Globus pallidus (tissue), 1 donor: ENCODE data around the gene ZFR2.

Source experiments
- DNase-seq: peaks from one replicate; pipeline ENCODE4 v3.0.0-alpha.2; 2015; ENCODE audit warnings: low spot score

ZFR2 gene

DNA sequence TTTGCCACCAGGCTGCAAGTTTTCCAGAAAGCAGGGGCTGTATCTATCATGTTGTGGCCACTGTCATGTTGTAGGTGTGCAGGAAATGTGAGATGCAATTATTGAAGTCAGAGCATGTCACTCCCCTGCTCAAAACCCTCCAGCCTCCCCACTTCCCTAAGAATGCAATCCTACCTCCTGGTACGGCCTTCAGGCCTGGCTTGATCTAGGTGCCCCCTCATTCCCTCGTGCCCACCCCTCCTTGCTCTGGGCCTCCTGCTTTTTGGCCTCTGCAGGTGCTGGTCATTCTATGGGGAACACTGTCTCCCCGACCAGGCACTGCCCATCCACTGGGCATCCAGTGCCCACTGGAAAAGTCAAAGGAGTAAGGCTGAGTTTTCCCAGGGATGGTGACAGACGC lies 54.2 kb downstream of the ZFR2 start:
- no peak for DNase-seq

DNA sequence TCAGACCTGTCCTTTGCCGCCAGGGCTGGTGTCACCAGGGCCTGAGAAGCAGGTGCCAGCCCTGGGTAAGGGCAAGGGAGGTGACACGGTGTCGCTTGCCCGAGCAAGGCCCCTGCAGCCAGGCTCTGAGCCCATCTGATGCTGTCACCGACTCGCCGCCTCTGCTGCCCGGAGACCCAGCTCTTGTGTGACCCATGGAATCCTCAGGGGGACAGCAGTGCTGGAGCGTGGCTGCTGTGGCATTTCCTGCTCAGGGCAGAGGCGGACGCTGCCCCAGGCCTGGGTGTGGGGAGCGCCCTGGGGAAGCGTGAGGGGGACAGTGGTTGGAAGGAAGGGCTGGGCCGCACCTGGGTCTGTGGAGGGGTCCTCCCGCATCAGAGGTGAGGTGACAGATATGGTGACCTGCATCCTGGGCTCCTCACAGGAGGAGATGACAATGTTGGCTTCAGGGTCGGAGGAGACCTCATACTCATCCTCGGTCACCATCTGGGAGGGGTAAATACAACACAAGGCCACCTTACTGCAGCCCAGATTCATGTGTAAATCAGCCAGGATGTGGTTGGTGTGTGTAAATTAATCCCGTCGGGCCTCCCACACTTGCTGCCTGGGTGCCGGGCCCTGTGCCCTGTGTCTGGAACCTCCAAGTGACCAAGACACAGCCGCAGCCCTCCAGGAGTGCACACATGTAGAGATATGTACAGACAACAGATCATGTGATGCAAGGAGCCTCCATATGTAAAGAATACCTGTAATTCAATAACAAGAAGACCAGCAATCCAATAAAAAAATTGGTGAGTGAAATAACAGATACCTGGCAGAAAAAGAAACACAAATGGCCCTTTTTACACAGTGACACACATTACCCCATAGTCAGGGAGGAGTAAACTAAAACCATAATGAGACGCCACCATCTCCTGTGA lies 55.1 kb downstream of the ZFR2 start:
- DNase-seq = no peak

DNA sequence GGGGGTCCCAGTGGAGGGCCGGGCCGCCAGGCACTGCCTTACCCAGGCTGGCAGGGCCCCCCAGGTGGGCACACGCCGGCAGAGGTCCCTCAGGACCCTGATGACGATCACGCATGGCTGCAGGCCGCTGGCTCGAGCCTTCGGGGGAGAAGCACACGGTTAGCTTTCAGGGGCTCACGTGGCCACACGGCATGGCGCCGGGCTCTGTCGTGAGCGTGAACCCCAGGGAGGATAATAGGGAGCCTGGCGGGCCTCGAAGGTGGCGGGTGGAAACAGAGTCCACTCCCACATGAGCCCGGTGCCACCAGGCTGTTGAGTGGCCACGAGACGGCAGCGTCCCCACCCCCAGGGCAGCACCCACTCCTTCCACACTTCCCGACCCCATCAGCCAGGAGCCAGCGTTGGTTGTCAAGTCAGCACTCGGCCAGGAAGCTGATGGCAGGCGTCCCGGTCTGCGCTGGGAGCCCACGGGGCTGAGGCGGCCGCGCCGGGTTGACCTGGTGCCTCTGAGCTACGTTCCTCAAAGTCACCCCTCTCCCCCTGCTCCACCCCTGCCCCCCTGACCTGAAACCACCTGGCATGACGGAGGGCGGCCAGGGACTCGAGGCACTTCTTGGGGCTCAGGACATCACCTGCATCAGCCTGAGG lies 58.0 kb downstream of the ZFR2 start:
- DNase-seq = no peak

DNA sequence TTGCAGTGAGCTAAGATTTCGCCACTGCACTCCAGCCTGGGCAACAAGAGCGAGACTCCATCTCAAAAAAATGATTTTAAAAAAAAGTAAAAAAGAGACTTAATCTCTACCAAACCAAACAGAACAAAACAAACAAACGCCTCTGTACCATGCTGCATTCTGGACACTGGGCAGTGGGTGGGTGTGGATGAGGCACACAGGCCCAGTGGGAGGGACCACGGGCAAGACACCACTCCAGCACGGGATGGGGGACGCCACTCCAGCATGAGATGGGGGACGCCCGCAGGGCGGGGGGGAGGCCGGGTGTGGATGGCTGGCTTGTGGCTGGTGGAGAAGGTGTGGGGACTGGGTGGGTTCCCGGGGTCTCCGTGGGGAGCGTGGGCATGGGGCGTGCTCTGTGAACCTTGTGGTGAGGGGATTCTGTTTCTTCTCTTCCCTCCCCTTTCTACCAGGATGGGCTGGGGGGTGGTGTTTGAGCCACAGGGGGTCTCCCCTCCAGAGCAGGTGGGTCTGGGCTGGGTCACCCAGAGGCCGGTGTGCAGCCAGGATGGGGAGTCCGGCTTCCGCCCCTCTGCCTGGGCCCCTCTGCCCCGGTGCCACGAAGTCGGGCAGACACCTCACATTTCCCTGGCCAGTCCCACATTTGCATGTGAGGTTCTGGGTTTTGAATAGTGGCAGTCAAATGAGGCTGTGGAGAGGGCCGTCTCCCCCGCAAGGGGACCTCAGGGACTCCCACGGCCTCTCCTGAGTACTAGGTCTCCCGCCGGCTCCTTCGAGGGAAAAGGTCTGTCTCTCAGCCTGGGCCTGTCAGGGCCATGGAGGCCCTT lies 58.7 kb downstream of the ZFR2 start:
- no peak for DNase-seq

DNA sequence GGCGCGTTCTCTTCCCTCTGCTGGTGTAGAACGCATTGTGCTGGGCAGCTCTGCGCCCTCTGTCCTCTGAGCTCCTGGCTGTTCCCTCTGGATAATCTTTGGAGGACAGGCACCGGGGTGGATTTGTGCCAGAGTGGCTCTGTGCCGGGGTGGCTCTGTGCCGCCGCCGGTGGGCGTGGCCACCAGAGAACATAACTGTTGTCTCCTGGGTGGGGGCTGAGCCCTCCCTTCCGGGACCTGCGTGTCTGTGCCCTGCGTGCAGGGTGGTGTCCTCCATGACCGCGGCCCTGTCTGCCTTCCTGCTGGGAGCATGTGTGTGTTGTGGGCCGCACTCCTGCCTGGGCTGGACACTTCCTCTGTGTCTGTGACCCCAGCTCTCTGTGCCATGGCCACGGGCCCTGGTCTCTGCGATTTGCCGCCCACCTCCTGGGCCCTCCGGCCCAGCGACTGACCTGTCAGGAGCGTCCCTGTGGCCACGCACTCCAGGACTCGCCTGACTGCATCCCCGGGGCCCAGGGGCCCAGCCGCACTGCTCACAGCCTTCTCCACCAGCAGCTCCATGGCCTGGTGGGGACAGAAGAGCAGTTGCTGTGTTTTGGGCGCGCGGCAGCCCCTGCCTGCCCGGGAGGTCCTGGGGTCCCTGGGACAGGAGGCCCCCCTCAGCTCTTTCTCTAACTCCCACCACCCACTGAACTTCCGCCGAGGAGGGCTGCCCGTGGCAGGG lies 60.3 kb downstream of the ZFR2 start:
- no peak for DNase-seq

DNA sequence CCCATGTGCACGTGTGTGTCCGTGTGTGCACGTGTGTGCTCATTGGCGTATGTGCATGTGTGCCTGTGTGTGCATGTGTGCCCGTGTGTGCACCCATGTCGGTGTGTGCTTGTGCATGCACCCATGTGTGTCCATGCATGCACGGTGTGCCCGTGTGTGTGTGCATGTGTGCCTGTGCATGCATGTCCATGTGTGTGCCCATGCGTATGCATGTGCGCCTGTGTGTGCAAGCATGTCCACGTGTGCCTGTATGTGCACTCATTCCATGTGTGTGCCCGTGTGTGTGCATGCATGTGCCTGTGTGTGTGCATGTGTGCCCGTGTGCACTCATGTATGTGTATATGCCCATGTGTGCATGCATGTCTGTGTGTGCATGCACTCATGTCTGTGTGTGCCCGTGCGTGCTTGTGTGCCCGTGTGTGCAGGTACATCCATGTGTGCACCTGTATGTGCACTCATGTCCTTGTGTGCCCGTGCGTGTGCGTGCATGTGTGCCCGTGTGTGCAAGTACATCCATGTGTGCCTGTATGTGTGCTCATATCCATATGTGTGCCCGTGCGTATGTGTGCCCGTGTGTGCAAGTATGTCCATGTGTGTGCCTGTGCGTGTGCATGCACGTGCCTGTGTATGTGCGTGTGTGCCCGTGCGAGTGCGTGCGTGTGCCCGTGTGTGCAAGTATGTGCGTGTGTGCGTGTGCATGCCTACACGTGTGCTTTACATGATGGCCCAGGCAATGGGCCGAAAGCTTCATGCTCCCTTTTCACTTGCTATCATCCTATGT lies 61.1 kb downstream of the ZFR2 start:
- no peak for DNase-seq

DNA sequence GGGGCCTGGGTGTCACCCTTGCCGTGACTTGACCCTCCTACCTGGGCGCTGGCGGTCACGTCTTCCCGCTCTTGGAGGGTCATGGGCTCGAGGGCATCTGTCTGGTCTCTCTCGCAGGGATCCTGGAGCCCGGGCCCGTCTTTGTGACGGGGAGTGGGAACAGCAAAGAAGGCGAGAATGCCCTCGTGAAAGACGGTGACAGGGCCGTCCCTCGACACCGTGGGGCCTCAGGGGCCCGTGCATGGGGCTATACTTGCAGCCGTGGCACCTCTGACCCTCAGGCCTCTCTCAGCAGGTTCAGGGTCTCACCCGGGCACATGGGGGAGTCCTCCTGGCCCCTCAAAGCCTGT lies 61.7 kb downstream of the ZFR2 start:
- no peak for DNase-seq

DNA sequence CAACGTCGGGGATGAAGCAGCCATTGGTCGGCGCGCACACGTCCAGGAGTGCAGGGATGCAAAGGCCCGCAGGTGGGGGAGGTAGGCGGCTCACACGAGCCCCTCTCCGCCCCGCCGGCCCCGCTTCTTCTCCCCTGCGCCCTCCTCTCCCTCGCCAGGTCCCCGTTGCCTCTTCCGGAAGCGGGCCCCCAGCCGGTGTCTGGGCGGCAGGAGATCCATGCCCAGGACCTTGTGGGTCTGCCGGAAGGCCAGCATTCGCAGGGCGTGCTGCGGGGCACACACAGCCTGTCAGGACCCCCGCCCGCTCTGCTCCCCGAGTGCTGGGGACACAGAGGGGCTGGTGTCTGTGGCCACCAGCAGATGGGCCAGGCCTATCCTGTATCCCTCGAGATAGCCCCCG lies 63.0 kb downstream of the ZFR2 start:
- DNase-seq = no peak

DNA sequence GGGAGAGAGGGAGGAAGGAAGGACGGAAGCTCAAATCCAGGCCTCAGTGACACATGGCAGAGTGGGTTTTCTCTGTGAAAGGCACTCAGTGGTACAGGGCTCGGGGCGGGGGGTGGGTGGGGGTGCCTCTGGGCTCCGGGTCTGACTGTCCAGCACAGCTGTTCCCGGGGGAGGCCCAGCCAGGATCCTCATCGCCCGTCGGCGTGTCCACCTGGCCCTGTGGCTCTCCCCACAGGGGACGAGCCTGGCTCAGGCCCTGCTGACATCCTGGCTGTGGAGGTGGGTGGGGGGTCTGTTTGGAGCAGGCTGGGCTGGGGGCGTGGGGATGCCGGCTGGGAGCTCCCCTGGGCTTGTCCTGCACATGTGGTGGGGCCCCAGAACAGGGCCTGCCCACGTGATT lies 64.4 kb downstream of the ZFR2 start:
- no peak for DNase-seq

DNA sequence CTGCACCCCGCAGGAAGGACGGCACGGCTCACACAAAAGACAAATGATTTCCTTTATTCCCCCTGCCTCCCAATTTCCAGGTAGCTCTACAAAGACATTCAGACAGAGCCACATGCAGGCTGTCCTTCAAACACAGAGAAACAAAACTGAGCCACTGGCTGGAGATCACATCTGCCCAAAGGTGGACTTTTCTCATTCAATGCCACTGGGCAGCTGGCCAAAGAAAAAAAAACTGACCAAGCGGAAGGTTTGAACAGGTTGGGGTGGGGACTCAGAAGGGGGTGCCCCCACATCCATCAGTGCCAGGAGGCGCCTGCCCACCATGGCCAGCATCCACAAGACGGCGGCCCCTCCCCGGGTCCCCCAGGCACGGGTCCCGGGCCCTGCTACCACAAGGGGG lies 64.9 kb downstream of the ZFR2 start:
- DNase-seq = no peak

DNA sequence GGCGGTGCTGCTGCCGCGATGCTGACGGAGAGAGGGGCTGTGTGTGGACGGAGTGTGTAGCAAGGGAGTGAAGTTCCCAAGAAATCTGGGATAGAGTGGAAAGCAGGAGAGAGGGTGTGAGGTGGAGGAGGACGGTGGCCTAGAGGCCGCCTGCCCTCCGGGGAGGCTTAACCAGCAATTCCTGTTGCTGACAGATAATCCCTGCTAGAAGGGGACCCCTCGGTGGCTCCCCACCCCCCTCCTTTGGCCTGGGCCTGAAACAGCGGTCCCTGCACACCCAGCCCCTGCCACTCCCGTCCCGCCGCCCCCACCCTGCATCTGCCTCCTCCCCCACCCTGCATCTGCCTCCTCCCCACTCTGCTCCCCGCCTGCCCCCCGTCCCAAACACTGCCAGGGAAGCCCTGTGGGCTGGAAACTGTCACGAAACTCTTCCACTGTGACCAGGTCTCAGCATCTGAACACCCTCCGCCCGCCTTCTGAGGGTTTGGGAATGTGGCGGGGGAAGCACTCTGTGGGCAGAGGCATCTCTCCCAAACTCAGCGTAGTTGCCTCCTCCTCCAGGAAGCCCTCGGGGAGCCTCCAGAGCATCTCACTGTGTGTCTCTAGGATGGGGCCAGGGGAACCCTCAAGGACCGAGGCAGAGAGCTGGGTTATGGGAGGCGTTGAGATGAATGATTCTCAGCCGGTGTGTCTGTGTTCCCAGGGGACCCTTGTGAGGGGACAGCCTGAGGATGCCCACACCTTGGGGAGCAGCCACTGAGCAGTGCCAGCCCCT lies 65.5 kb downstream of the ZFR2 start:
- DNase-seq = no peak

DNA sequence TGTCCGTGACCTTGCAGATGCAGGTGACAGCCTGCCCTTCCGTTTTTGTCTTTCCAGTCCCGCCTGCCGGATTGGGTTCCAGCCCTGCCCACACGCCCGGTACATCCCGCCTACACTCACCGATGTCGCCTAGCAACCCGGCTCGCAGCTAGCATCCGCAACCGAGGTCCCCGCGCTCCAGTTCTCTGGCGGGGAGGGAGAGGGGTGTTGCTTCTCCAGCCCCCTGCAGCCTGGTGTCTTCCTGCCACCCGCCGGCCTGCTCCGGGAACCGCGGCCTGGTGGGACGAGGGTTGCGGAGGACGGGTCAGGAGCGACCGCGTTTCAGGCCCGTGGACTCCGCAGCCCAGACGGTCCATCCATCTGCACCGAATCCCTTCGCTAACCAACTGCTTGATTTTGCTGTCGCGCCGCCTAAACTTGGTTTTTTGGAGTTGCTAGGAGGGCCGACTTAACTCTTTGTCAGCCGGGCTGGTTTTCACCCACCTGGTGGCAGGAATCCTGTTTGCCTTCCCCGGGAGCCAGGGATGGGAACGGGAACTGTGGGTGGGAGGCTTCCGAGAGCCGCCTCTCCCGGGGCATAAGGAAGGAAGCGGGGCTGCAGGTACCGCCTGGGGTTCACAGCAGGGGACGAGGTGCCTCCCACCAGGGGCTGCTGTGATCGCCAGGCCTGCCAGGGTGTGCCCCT lies 67.3 kb downstream of the ZFR2 start:
- no peak for DNase-seq

DNA sequence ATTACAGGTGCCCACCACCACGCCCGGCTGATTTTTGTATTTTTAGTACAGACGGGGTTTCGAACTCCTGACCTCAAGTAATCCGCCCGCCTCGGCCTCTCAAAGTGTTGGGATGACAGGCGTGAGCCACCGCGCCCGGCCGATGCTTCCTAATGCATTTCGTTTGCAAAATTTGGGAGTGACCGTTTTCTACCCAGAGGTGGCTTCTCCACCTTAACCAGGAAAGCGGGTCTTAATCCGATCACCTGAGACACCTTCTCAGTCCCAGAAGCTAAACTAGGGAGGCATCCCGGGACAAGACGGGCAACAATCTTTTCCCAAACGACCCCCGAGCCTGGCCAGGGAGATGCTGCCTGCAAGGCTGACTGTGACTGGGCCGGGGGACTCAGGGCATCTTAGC lies 67.8 kb downstream of the ZFR2 start:
- no peak for DNase-seq

DNA sequence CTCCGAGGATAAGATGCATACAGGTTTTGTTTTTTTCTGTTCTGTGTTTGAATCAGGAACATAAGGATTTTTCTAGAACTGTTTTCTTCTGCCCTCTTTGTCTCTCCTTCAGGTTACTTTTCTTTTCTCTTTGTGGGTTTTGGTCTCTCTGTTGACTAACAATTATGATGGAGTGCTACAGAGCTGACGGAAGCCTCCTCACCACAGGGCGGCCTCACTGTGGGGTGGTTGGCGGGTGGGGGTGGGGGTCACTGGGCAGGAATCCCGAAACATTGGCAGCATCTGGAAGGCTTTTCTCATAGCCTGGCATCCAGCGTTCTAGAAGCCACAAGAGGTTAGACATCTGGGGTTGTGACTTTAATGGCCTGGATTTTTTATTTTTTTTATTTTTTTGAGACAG lies 70.7 kb downstream of the ZFR2 start:
- DNase-seq = no peak

DNA sequence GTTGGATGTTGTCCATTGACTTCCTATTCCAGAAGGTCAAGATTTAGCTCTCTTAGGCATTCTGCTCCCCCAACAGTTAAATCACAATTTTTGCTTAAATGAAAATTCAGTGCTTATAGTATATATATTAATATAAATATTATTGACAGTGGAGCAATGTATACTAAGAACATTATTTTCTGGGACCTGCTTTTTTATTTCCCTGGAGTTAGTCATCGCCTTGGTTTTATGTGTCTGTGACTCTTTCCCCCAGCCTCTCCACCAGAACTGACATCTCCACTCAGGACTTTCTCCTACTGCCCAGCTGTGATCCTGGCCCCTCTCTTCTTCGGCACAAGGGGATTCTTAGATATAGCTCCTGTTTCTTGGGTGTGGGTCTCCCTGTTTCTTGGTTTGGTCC lies 72.5 kb downstream of the ZFR2 start:
- DNase-seq = no peak

DNA sequence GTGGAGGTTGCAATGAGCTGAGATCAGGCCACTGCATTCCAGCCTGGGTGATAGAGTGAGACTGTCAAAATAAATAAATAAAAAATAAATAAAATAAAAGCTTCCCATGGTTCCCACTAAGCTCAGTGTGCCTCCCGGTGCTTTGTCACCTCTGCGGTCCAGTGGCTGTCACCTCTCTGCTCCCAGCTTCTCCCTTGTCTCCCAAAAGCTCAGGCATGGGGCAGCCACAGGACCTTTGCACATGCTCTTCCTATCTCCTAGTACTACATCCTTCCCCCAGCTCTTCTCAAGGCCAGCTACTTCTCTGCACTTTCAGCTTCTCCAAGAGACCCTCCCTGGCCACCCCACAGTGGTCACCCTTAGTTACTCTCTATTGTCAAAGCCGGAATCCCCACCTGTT lies 75.0 kb downstream of the ZFR2 start:
- DNase-seq = no peak

DNA sequence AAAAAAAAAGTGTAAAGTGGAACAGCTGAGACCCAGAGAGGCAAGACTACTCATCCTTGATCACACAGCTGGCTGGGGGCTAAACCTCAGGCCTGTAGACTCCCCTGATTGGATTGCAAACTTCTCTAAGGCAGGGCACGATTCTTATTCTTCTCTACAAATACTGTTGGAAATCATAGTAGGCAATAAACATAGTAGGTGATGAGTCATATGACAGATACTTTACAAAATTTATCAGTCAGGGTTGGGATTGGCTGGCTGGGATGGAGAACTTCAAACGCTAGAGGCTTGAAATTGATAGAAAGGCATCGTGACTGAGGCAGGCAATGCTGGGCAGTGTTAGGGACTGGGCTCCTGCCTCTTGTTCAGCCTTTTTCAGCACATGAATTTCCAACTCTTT lies 76.7 kb downstream of the ZFR2 start:
- no peak for DNase-seq

DNA sequence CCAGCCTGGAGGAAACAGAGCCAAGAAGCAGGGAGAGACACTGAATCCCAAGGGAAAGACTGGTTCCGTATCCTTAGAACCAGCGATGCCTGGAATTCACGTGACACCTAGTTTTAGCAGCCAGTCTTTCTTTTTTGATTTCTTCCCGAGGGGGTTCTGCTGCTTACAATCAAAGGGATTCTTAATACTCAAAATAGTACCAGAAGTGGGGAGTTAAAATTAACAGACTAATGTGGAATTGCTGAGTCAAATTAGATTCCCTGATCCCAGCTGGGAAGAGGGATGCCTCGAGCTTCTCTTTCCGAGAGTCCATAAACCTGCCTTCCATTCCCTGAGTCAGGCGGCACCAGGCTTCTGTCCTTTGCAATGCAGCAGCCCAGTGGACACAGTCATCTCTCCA lies 77.9 kb downstream of the ZFR2 start:
- no peak for DNase-seq

DNA sequence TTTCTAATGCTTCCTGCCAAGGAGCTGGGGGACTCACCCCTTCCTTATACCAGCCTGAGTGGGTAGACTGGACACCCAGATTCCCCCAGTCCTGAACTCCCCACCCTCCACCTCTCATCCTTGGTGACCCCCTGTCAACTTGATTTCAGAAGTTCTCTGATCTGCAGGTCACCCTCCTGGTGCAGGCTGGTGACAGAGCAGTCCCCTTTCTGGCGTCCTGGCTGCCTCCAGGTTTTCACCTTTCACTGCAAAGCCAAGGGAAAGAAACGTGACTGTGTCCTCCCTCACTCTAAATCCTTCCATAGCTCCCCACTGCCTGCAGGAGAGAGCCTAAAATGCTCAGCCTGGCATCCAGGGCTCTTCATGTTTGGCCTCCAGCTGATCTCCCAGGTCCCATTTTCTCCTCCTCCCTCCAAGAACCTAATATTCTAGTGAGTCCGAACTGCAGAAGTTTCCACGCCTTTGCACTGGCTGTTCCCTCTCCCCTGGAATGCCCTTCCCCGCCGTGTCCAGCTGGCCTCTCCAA lies 78.6 kb downstream of the ZFR2 start:
- no peak for DNase-seq
